ENCODE data around the gene KRTAP10-10.

GRCh38 chr21:44599264-44600029, 37.7 kb upstream of the KRTAP10-10 start:
- TF ChIP-seq, protein P1, sequence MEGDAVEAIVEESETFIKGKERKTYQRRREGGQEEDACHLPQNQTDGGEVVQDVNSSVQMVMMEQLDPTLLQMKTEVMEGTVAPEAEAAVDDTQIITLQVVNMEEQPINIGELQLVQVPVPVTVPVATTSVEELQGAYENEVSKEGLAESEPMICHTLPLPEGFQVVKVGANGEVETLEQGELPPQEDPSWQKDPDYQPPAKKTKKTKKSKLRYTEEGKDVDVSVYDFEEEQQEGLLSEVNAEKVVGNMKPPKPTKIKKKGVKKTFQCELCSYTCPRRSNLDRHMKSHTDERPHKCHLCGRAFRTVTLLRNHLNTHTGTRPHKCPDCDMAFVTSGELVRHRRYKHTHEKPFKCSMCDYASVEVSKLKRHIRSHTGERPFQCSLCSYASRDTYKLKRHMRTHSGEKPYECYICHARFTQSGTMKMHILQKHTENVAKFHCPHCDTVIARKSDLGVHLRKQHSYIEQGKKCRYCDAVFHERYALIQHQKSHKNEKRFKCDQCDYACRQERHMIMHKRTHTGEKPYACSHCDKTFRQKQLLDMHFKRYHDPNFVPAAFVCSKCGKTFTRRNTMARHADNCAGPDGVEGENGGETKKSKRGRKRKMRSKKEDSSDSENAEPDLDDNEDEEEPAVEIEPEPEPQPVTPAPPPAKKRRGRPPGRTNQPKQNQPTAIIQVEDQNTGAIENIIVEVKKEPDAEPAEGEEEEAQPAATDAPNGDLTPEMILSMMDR (IDR thresholded peaks at IDR 0.05; ENCODE audit: control extremely low read depth in 1 of 3, insufficient read depth in 1 of 3, low read depth in 1 of 3, low read length in 3 of 3): no peak
- no peak for TF ChIP-seq EGR1 (IDR thresholded peaks at IDR 0.05; ENCODE audit: borderline replicate concordance, low read depth, low read length)
- TF ChIP-seq JUND (IDR thresholded peaks at IDR 0.05; ENCODE audit: low read length): no peak
- TF ChIP-seq POLR2A (IDR thresholded peaks at IDR 0.05; ENCODE audit: control extremely low read depth in 1 of 2, low read depth in 2 of 2, low read length in 2 of 2): no peak
- TF ChIP-seq EP300 (IDR thresholded peaks at IDR 0.05; ENCODE audit: borderline replicate concordance in 1 of 2, low read depth in 2 of 2, low read length in 2 of 2): no peak
- no peak for TF ChIP-seq MAX (IDR thresholded peaks at IDR 0.05)
- TF ChIP-seq RXRA (IDR thresholded peaks at IDR 0.05; ENCODE audit: insufficient read depth, low read depth, low read length): no peak
- no peak for TF ChIP-seq GTF2F1 (IDR thresholded peaks at IDR 0.05; ENCODE audit: borderline replicate concordance, low read depth, low read length)
- no peak for TF ChIP-seq POLR2AphosphoS5 (IDR thresholded peaks at IDR 0.05; ENCODE audit: low read depth, low read length)
- no peak for TF ChIP-seq TCF12 (IDR thresholded peaks at IDR 0.05; ENCODE audit: low read depth, low read length)
- no peak for TF ChIP-seq RAD21 (IDR thresholded peaks at IDR 0.05 in 1 of 2, conservative IDR thresholded peaks at IDR 0.05 in 1 of 2; ENCODE audit: low read depth in 2 of 2, low read length in 2 of 2)
- no peak for TF ChIP-seq ZNF274 (IDR thresholded peaks at IDR 0.05; ENCODE audit: borderline replicate concordance, extremely low read depth, low read length)
- TF ChIP-seq JUN (IDR thresholded peaks at IDR 0.05; ENCODE audit: low read depth, low read length): no peak
- no peak for TF ChIP-seq SIN3A (conservative IDR thresholded peaks at IDR 0.05 in 1 of 2, IDR thresholded peaks at IDR 0.05 in 1 of 2; ENCODE audit: low read depth in 1 of 2, low read length in 2 of 2)

Measured in H1 (cell line).